Activated CD4-positive, alpha-beta T cell treated with anti-CD3 and anti-CD28 coated beads, Interleukin-2, Interleukin-4, amounts not matched to agents 100 ng/mL and 50 ng/mL, durations not matched to agents 16 hours and 8 hours (primary cell): ENCODE data around the gene FN3KRP.
A peak's percentile ranks its signal among the peaks of the same experiment; 100 is the strongest.

Experiments
- DNase-seq: peaks from one replicate; pipeline ENCODE4 v3.0.0-alpha.2; 2020; ENCODE audit warnings: low spot score

Gene FN3KRP

DNA sequence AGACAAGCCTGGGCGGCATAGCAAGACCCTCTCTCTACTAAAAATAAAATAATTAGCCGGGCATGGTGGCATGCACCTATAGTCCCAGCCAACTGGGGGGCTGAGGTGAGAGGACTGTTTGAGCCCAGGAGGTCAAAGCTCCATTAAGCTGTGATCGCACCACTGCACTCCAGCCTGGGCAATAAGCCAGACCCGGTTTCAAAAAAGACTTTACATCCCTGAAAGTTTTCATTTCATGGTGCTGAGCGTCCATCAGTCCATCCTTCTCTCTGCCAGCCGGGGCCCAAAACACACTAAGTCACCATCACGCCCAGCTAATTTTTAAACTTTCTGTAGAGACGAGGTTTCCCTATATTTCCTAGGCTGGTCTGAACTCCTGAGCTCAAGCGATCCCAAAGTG, 28.6 kb upstream of the FN3KRP start:
- DNase-seq = no peak

DNA sequence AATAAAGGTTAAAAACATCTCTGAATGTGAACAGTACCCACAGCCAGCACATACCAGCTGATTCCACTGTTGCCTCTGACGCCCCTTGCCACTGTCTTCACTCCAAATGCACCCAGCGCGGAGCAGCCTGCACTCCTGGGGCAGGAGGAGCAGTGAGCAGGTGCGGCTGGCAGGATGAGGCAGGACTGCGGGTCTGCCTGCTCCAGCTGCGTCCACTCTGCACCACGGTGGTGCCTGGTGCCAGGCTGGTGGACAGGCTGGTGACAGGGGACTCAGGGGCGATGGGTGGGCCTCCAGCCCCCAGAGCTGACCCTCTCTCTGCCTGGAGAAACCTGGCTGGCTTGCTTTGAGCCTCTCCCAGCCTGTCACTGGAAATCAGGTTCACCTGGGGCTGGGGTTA, 27.4 kb upstream of the FN3KRP start:
- no peak for DNase-seq

DNA sequence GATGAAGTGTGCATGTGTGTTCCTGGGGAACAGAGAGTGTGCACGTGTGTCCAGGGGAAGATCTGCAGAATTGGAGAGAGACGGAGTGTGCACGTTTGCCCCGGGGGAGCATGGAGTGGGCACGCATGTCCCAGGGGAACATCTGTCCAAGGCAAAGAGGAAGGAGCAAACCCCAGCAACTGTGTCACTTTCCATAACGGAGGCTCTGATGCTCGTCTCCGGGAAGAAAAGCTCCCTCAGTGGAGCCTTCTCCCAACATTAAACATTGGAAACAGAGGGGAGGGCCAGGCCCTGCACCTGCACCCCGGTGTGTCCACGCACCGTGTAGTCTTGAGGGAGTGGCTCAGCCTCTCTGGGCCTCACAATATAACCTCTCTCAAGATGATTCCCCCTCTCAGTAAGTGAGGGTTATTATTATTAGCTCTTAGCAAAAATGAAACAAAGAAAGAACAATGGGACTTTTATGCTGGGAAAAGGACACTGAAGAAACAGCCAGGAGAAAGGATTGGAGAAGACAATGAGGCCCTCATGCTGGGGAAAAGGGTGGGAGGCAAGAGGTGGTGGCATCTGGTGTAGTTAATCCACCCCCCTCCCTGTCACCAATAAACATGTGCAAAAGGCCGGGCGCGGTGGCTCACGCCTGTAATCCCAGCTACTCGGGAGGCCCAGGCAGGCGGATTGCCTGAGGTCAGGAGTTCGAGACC, 25.6 kb upstream of the FN3KRP start:
- no peak for DNase-seq

DNA sequence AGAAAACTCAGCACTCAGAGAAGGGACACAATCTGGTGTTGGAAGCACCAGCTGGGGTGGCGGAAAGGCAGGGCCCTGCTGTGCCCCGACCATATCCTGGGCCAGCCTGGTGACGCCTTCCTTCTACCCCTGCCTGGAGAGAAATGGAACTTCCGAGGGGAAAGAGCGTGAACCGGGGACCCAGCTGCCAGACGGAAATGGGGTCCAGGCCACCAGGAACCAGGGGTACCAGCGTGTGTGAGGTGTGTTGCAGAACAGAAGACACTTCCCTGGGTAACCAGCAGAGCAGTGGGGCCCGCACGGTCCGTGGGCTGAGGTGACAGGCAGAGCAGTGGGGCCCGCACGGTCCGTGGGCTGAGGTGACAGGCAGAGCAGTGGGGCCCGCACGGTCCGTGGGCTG, 24.8 kb upstream of the FN3KRP start:
- no peak for DNase-seq

DNA sequence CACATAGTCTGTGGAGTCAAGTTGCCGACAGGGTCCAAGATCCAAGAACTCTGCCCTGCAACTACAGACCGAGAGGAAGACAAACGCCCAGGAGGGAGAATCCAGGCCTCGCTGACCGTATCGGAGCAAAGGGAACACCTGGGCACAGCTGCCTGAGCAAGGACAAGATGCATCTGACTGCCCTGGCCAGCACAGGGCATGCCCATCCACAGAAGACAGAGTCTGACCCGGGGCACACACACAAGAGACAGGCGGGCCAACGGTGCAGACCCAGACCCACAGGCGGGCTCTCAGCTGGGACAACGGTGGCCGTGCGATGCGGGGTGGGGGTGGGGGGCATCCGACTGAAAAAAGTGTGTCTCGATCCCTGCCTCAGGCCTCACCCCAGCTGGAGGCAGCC, 24.2 kb upstream of the FN3KRP start:
- no peak for DNase-seq

DNA sequence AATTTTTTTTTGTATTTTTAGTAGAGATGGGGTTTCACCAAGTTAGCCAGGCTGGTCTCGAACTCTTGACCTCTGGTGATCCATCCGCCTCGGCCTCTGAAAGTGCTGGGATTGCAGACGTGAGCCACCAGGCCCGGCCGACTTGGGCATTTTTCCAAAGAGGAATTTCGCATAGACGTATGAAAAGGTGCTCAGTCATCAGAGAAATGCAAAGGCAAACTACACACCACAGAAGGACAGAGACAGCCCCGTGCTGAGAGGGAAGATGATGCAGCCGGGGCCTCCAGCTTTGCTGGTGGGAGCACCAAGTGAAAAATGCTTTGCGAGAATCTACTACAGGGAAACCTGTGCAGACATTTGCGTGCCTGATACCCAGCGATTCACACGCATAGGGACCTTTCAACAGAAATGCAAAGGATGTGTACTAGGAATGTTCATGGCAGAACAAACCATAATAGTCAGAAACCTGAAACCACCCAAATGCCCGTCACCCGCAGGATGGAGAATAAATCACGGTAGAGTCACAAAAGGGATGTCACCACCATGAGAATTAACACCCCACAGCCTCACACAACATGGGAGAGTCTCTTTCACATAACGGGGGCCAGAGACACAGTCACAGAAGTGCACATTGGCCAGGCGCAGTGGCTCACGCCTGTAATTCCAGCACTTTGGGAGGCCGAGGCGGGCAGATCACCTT, 23.2 kb upstream of the FN3KRP start:
- no peak for DNase-seq

DNA sequence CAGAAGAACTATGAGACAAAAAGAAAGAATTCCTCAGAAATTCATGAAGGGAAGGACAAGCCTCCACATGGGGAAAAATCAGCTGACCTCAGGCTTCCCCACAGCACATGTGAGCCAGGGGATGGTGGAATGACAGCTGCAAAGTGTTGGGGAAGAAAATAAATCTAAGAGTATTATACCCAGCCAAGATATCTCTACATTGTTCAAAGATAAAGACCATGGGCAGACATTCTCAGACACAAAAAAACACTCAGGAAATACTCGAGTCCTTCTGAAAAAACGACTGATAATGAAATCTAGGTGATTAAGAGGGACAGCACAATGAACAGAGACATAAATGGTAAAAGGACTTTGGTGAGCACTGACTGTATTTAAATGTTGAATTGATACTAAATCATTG, 21.9 kb upstream of the FN3KRP start:
- DNase-seq = no peak

DNA sequence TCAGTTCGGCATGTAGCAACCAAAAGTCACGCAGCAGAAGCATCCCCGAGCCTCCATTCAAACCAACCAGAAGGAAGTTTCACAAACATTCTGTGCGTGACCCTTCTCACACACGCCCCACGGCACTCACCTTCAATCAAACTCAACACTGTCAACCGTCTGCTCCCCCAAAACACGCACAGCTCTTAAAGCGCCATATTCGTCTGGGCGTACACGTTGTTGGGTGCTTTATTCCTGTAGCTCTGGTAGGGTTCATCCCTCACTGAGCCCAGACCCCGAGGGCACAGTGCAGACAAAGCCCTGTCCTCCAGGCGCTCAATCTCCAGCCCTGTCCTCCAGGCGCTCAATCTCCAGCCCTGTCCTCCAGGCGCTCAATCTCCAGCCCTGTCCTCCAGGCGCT, 20.2 kb upstream of the FN3KRP start:
- DNase-seq = no peak

DNA sequence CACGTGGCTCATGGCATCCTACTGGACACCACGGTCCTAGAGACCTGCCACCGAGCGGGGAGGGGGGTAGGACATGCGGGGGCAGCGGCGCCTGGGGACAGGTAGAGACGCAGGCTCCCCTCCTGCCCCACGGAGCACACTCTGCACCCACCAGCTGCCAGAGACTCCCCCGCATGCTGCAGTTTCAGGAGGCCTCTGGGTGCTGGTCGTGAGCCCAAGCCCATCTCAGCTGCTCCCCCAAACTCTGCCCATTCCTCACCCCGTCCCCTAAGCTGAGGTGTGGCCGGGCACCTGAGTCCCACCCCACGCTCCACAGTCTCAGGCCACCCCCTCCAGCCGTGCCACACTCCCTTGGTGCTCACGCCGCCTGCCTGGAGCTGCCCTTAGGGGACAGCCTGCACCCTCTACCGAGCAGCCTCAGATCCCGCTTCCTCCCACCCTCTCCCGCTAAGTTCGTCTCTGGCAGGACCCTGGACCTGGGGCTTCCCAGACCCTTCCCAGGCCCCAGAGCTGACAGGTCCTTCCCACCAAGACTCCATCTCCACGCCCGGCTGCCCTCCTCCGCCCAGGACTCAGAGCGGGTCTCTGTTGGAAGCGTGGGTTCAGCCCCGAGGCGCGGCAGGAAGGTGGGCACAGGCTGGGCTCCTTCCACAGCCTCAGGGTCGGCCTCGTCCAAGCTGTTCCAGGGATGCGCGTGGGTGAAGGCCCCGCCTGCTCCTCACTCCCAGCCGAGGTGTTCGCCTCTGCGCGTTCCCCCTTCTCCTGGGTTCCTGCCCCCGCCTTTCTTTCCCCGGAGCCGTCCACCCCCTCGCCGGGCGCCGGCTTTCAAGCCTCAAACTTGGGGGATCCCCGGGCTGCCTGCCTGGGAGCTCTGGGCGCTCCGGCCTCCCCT, 19.3 kb upstream of the FN3KRP start:
- DNase-seq = no peak

DNA sequence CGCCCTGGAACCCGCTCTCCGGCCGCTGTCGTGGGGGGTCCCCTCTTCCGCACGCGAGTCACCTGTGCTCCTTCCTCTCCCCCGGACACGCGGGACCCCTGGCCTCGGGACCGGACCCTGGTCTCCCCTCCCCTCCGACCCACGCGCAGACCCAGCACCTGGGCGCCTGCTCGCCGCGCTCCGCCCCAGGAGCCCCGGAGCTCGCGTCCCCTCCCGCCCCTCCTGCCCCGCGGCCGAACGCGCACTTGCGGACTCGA, 18.8 kb upstream of the FN3KRP start:
- DNase-seq = no peak

DNA sequence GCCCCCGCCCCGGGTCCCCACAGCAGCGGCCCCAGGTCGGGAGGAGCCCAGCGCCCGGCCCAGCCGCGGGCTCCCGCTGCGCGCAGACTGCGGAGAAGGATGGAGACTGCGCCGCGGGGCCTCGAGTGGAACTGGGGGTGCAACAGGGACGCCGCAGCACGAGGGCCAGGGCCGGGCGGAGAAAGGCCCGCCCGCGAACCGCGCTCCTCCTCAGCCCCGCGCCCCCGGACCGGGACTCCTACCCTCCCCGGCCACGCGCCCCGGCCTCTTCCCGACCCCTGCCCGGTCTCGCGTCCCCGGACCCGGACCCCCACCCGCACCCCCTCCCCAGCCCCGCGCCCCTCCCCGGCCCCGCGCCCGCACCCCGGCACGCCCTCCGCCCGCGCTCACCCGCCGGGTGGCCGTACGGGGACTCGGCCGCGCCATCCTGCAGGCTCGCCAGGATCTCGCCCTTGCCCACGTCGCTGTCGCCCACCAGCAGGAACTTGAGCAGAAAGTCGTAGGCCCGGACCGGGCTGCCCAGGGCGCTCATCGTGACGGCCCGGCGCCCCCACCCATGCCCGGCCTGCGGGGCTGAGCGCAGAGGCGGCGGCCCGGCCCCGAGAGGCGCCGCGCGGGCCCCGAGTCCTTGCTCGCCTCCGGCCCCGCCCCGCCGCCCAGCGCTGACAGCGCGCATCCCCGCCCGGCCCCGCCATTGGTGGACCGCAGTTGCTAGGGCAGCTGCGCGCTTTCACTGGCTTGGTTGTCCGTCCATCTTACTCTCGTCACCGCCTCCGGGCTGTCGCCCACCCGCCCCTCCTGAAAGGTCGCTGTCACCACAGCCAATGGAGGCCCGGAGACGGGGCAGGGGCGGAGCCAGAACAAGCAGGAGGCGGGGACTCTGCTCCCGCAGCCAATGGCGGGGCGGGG, 18.2 kb upstream of the FN3KRP start, which contains the start of gene RAB40B:
Gene RAB40B, minus strand, starts transcription at position 634 of the 909 bp plus-strand sequence. Its CDS starts 102 bp downstream, at position 532.
- DNase-seq = peak; percentile 97

DNA sequence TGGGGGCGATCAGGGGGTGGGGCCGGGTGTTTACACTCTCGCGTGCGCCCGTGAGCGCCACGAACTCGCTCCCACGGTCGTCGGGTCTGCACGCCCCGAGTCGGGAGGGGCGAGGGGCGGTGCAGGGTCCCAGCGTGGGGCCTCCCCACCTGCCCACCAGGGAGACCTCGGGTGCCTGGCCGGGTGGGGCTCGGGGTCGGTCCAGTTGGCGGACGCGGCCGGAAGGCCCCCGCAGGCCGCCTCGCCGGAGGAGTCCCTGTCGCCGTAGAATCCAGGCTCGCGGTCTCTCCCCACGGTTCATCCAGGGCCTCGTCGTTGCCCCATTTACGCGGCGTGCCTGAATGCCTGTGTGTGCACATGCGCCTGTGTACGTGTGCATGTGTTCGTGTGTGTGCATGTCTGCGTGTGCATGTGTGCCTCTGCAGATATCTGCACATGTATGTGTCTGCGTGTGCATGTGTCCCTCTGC, 17.5 kb upstream of the FN3KRP start:
- DNase-seq = no peak

DNA sequence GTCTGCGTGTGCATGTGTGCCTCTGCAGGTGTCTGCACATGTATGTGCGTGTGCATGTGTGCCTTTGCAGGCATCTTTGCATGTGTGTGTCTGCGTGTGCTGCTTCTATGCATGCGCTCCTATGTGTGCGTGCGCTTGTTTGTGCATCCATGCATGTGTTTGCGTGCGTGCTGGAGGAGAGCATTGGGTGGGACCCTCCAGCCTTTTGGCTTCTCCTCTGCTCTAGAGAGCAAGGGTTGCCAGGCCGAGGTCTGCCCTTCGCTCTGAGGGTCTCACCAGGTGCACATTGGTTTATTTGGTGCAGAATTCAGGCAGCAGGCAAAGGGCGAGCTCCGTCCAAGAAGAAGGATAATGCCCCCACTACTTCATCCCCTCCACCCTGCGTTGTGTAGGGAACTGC, 17.0 kb upstream of the FN3KRP start:
- no peak for DNase-seq

DNA sequence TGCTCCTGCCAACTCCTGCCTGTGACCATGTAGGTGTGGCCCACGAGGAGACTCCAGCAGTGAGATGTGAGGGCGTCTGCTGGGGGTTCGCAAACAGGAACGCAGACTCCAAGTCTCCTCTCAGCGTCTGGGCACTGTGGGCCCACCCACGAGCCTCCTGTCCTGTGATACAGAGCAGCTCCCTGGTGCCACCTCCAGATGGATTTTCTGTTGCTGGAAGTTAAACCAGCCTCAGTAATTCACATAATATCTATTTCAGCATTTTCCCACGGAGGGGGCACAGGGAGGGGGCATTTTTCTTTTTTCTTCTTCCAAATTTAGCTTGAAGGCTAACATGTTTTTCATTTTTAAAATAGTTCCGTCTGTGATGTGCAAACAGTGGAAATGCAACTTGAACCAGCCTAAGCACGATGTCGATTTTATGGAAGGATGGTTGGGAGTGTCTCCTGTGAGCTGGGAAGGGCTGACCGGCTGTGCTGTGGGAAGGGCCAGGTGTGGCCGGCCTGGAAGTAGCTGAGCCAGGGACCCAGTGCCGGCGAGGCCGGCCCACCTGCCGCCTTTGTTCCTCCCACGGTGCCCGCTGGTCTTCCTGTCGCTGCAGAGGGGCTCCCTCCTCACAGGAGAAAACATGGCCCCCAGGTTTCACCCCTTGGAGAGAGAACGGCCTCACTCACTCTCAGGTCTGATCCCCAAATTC, 14.1 kb upstream of the FN3KRP start:
- DNase-seq = no peak

DNA sequence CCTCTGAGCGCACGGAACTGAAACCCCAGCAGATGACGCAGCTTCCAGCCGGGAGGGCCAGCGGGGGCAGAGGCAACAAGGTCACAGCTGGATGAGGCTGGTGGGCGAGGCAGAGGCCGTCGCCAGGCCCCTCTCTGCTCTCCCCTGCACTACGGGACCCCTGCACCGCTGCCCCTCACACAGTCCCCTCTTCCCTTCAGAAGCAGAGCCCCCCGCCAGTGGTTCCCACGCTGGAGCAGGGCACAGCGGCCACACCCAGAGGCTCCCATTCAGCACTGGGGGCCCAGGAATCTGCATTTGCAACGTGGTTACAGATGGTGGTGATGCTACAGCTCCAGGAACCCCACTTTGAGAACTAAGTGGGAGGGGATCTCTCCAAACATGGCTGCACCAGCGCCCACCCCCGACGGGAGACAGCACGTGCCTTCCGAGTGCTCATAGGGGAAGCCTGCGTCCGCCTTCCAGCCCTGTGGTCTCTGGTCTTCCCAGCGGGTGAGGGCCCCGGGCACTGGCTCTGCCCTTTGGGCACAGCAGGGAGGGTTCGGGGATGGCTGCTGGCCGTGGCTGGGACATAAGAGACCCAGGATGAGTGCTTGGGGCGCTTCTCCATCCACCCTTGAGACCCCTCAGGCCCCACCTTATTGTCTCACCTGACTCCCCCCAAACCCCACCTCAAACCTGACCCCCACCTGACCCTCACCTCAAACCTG, 13.3 kb upstream of the FN3KRP start:
- no peak for DNase-seq

DNA sequence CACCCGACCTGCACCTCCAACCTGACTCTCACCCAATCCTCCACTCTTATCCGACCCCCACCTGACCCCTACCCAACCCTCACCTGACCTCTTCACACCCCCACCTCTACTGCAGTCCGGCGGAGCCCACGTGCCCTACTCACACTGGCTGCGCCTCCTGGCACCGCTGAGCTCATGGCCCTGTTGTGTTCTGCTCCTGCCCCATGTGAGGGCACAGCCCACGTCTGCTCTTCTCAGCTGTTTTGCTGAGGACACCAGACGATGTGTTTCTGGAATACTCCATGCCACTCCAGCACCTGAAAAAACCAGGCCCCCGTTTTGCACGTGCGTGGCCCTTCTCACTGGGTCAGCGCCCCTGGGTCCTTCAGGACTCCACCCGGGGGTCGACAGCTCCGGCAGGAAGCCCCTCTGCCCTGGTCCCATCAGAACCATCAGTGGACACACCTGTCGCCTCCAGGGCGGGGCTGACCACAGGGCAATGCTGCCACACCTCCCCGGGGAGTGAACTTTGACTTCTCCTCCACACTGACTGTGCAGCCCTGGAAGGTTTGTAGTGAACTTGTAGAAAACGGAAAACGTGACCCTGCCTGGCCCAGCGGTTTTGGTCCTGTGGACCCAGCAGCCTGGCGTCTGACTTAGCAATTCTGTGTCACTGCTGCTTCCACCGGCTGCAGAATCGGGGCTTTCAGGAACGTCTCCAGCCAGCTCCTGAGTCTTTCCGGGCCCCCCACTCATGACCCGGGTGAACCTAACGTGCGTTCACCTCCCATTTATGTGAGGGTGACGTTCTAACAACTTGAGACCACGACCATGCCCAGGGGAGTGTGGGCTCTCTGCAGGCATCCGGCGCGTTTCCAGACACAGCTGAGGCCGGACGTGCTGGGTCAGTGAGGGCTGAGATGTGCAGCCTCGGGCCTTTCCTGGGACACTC, 12.3 kb upstream of the FN3KRP start:
- DNase-seq = no peak

DNA sequence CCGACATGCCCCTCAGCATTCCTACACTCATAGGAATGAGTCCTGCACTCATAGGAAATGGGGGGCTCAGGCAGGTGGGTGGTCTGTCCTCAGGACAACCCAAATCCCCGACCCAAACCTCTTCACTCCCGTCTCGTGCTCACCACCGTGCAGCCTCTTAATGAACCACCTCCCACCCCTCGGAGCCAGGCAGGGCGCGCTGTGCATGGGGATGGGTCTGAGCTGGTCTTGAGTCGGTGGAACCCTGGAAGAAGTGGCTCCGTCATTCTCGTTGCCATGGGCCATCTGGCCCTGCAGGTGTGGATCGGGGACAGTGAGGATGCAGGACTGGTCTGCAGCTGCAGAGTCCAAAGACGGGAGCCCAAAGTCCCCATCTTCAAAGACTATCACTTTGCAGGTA, 11.6 kb upstream of the FN3KRP start:
- DNase-seq = no peak

DNA sequence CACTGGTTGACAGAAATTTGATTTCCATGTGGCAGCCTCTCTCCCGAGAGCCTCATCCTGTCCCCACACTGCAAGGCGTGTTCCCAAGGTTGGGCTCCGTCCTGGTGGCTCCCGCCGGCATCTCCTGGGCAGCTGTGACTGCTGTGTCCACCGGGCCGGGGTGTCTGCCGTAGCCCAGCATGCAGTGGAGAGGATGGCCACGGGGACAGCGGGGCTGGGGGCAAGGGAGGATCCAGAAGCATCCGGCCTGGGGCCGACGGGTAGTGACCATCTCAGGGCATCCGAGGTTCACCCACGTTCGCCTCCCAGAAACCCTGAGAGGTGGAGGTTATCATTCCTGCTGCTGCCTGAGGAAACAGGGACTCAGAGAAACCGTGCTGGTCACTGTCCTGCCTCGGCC, 10.8 kb upstream of the FN3KRP start:
- no peak for DNase-seq

DNA sequence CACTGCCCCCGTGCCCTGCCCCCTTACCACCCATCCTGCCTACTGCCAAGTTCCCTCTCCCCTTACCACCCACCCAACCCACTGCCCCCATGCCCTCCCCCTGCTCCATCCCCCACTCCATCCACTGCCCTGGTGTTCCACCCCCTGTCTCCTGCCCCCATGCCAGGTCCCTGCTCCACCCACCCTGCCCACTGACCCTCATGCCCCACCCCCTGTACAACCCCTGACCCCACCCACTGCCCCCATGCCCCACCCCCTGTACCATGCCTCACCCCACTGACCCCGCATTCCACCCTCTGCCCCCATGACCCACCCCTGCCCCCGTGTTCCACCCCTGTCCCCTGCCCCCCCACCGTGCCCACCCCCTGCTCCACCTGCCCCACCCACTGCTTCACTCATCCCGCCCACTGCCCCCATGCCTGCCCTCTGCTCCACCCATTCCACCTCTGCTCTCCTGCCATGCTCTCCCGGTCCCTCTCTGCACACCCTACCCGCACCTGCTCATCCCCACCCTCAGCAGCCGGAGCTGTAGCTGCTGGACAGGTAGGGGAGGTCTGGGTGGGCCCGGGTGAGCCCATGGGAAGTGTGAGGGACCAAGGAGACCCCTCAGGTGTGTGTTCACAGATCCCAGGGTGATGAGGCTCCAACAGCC, 7.4 kb upstream of the FN3KRP start:
- no peak for DNase-seq
